ENCODE results near the gene ZNF507.

ZNF507 gene

DNA sequence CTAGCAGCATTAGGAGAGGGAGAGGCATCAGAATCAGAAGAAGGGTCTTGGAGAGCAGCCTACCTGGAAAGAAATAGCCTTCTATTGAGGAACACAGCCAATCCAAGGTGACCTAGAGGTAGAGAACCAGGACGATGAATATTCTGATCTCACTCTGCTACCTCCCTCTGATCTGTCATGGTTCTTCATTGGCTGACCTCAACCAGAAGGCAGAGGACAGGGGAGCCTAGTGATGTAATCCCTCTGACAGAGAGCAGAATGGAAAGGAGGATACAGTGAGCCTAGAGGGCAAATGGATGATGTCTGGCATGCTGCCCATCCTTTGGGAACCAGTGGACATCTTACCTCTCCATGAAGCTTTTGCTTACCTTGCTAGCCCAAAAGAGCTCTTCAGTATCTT is 3.6 kb downstream of the ZNF507 start:
- TF ChIP-seq CTCF (IDR thresholded peaks at IDR 0.05; ENCODE audit: insufficient read depth, low read depth, low read length, missing control alignments) = no peak
- H3K4me3 ChIP-seq (ENCODE audit: low read length) = no peak overlapping the region
- no peak for DNase-seq (ENCODE audit: low read depth)

DNA sequence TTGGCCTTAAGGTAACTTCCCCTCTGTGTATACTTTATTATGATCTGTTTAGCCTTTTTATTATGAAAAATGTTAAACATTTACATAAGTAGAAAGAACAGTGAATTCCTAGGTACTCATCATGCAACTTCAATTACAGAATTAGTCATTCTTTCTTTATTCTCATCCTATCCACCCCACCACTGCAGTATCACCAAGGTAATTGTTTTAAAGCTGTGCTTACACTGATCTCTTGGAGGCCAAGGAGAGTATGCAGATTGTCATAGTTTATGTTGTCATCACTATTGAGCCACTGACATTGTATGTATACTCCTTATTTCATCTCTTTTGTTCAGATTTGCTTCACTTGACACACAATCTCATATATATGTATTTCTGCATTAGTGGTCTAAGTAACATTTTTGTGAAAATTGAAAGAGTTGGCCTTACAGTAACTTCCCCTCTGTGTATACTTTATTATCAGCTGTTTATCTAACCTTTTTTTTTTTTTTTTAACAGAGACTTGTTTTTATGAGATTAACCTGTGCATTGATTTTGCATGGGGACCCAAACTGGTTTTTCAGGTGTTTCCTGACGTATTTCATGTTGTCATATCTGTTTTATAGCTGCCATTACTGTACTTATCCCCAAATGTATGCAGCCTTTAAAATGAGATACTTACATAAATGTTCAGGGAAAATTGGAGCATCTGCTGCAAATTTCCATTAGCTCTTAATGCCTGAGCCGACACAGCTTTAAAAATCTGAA is 4.5 kb downstream of the ZNF507 start:
- H3K4me3 ChIP-seq (ENCODE audit: low read length) = no peak overlapping the region
- DNase-seq (ENCODE audit: low read depth) = peak; percentile 24
- no peak for TF ChIP-seq CTCF (IDR thresholded peaks at IDR 0.05; ENCODE audit: insufficient read depth, low read depth, low read length, missing control alignments)

- no peak for TF ChIP-seq CTCF (IDR thresholded peaks at IDR 0.05; ENCODE audit: insufficient read depth, low read depth, low read length, missing control alignments)
- DNase-seq (ENCODE audit: low read depth) = peak; percentile 47
Measured at GRCh38 chr19:32350471-32350865, 5.1 kb downstream of the ZNF507 start.

DNA sequence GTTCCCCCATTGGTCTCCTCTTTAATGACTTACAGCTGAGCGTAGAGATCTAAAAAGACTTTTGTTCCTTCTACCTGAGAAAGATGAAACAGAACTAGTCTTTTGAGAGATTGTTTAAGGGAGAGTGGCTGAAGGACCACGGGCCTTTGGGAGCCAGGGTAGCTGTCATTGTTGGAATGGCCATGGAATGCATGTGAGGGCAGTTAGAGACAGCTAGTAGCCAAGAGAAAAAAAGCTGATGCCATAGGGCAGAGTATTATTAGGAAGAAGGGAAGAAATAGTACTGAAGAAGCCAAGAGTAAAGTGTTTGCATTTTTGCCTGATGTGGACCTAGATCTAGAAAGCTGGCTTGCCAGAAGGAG is 5.6 kb downstream of the ZNF507 start:
- DNase-seq (ENCODE audit: low read depth) = no peak
- no peak for TF ChIP-seq CTCF (IDR thresholded peaks at IDR 0.05; ENCODE audit: insufficient read depth, low read depth, low read length, missing control alignments)
- no peak overlapping the region for H3K4me3 ChIP-seq (ENCODE audit: low read length)

More at GRCh38 chr19:32350471-32350865, 5.1 kb downstream of the ZNF507 start:
- H3K4me3 ChIP-seq (ENCODE audit: low read length) = no peak overlapping the region

- no peak overlapping the region for H3K4me3 ChIP-seq (ENCODE audit: low read length)
- no peak for TF ChIP-seq CTCF (IDR thresholded peaks at IDR 0.05; ENCODE audit: insufficient read depth, low read depth, low read length, missing control alignments)
- no peak for DNase-seq (ENCODE audit: low read depth)
Measured at GRCh38 chr19:32352241-32352630, 6.8 kb downstream of the ZNF507 start.

DNA sequence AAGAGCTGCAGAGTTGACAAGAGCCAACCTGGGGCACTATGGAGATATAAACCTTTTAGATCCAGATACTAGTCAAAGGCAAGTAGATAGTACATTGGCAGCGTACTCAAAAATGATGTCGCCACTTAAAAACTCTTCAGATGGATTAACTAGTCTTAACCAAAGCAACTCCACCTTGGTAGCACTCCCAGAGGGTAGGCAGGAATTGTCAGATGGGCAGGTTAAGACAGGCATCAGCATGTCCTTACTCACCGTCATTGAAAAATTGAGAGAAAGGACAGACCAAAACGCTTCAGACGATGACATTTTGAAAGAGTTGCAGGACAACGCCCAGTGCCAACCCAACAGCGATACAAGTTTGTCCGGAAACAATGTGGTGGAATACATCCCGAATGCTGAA is 8.9 kb downstream of the ZNF507 start:
- TF ChIP-seq CTCF (IDR thresholded peaks at IDR 0.05; ENCODE audit: insufficient read depth, low read depth, low read length, missing control alignments) = no peak
- DNase-seq (ENCODE audit: low read depth) = peak; percentile 83

GRCh38 chr19:32355309-32355708 is 9.9 kb downstream of the ZNF507 start:
- no peak for TF ChIP-seq CTCF (IDR thresholded peaks at IDR 0.05; ENCODE audit: insufficient read depth, low read depth, low read length, missing control alignments)
- no peak overlapping the region for H3K4me3 ChIP-seq (ENCODE audit: low read length)
- DNase-seq (ENCODE audit: low read depth) = no peak

More for the DNA sequence above, 8.9 kb downstream of the ZNF507 start:
- no peak overlapping the region for H3K4me3 ChIP-seq (ENCODE audit: low read length)
